ENCODE data around the gene HK1.

- TF ChIP-seq CTCF (conservative IDR thresholded peaks at IDR 0.05; ENCODE audit: low read length) = no peak
- no peak for TF ChIP-seq EZH2phosphoT487 (IDR thresholded peaks at IDR 0.05; ENCODE audit: borderline replicate concordance, low read depth, low read length)
These were observed 3.5 kb downstream of the HK1 start for GRCh38 chr10:69281507-69282413.
